HG03469 (cell line): ENCODE data around the gene B3GALT6.

Source experiments
- ATAC-seq: cut with Tn5 transposase; IDR thresholded peaks from one replicate; pipeline ENCODE4 v1.9.1; 2021; ENCODE audit warnings: mild to moderate bottlenecking, moderate library complexity, moderate number of reproducible peaks; ENCODE audit not compliant: unreplicated experiment

Gene B3GALT6

GRCh38 chr1:1259951-1260600 lies 28.0 kb downstream of the B3GALT6 start:
- no peak for ATAC-seq

DNA sequence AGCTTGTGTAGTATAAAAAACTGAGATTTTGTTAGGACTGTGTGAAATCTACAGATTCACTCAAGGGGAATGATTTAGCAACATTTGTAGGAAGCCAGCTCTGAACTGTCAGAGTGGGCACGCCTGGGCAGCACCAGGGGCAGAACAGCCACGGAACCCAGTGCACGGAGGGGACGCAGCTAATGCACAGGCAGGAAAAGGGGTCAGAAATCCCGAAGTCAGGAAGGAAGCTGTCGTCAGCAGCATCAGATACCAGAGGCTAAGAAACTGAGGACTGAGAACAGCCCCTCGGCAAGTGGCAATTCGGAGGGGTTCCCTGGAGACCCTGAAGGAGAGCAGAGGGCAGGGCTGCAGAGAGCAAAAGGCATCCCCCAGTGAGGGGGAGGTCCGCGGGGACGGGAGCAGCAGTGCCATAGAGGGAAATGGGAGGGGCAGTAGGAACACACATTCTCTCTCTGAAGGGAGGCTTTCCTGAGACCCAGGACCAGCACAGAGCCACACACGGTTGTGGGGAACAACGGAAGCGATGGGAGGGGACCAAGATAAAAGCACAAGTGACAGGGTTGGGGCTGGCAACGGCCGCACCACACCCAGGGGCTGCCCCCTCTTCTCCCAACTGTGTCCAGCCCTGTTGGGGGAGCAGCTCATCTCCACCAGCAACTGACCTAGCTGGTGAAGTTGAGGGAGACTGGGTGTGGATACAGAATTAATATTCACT lies 29.0 kb downstream of the B3GALT6 start:
- no peak for ATAC-seq

- ATAC-seq = no peak
Measured at GRCh38 chr1:1262071-1262470, 30.0 kb downstream of the B3GALT6 start.

DNA sequence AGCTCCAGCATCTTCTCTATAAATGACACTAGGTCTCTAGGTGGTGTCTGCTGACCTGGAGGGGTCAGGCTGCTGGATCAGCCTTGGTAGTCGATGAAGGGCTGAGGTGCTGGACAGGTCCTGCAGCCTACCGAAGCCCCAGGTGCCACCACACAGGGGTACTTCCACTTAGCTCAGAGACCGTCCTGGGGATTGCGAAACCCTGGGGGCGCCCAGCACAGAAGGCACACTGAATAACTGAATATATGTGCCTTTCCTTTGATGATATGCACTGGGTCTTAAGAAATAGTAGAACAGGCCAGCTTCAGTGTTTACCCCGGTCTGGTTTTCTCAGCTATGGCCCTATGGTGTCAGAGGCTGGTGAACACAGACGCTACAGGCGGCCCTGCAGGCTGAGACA lies 30.7 kb downstream of the B3GALT6 start:
- ATAC-seq = no peak

DNA sequence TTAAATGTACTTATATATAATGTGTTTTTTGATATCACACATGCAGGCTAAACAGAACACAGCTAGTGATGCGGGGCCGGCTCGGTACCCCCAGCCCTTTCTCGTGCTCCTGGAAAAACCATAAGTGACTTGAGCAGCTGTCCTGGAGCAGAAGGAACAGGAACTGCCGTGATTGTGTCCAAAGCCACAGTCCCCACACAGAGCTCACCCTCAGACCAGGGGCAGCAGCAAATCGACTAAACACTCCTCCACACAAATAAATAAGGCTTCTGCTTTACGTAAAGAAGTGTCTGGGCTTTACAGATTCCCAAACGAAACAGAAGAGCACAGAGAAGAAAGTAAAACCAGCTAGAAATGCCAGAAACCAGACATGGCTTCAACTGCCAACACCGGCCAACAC lies 32.0 kb downstream of the B3GALT6 start:
- no peak for ATAC-seq

GRCh38 chr1:1264868-1265272 lies 32.8 kb downstream of the B3GALT6 start:
- no peak for ATAC-seq

- no peak for ATAC-seq
Measured at GRCh38 chr1:1267488-1268283, 35.6 kb downstream of the B3GALT6 start.

GRCh38 chr1:1268284-1268682 lies 36.2 kb downstream of the B3GALT6 start:
- ATAC-seq = no peak

GRCh38 chr1:1270813-1271212 lies 38.8 kb downstream of the B3GALT6 start:
- no peak for ATAC-seq

- no peak for ATAC-seq
Measured at GRCh38 chr1:1272341-1273208, 40.5 kb downstream of the B3GALT6 start.

DNA sequence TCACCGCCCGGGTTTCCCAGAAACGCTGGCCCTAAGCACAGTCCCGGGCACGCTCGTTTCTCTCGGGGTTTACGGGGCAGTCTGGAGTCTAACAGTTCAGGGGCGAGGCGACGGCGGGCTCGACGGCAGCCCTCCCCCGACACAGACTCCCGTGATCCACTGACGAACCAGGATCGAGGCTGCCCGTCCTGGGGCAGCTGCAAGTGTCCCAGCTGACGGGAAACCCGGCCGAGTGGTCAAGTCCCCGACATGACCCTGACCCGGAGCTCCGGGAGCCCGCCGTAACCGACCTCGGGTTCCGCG lies 41.1 kb downstream of the B3GALT6 start:
- ATAC-seq = no peak

DNA sequence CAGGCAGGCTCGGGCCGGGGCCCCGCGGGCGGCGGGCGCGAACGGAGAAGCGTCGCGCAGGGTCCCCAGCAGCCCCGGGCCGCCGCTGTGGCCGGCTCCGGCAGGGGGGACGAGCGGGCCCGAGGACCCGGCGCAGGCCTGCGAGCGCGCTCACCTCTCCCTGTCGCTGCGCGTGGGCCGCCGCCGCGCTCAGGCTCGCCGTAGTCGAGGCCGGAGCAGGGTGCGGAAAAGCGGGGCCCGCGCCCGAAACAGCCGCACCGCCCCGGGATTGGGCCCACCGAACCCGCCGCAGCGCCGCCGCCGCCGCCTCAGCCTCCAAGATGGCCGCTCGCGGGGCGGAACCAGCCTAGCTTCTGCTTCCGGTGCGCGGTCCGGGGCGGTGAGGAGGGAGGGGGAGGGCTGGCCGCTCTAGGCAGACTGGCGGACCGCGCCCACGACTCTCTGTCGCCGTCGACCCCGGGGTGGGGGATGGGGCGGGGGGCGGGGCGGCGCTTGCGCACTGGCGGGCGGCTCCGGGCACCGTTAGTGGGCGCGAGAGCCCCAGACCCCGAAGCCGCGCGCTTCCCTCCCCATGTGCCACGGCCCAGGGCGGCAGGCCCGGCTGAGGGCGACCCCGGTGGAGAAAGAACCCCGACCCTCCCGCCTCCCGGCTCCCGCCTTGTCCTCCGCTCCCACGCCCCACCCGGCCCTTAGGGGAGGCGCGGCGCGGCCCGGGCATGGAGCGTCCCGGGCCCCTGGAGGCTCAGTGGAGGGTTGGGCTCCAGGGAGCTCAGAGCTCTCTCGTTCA lies 41.7 kb downstream of the B3GALT6 start, which contains the start of gene UBE2J2:
Gene UBE2J2, minus strand, starts transcription at position 343 of the 787 bp plus-strand sequence. CDS start 5,862 bp downstream, outside the sequence.
- no peak for ATAC-seq

GRCh38 chr1:1274299-1274930 lies 42.4 kb downstream of the B3GALT6 start:
- no peak for ATAC-seq

GRCh38 chr1:1274931-1275431 lies 42.9 kb downstream of the B3GALT6 start:
- no peak for ATAC-seq

GRCh38 chr1:1275836-1276235 lies 43.8 kb downstream of the B3GALT6 start:
- no peak for ATAC-seq

DNA sequence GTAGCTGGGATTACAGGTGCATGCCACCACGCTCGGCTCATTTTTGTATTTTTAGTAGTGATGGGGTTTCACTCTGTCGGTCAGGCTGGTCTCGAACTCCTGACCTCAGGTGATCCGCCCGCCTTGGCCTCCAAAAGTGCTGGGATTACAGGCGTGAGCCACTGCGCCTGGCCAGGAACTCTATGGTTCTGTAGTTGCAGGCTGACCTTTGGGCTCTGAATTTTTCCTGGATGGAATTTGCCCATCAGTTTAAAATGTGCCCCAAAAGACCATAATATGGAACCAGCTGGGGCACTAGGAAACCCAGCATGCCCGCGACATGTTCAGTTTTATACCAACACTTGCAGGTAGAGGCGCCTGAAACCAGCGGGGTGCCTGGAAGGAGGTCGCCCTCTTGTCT lies 46.6 kb downstream of the B3GALT6 start:
- no peak for ATAC-seq

DNA sequence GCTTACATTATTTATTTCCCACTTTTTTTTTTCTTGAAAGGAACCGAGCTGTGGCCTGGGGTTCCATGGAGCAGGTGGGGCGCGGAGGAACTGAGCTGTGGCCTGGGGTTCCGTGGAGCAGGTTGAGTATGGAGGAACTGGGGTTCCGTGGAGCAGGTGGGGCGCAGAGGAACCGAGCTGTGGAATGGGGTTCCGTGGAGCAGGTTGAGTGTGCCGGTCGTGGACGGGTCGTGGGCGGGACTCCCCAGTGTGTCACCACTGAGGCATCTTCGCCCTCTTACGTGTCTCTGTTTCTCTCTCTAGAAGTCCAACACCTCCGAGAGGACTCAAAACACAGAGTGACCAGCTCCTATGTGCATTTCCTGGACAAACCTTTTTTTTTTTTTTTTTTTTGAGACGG lies 47.0 kb downstream of the B3GALT6 start:
- no peak for ATAC-seq

GRCh38 chr1:1280782-1281481 lies 48.9 kb downstream of the B3GALT6 start:
- no peak for ATAC-seq
